Limb (tissue), 2 donors: ENCODE data around the gene RBM47.
"Not testable (repeated sequence)": the region's sequence is repeated elsewhere in the genome, so short reads cannot be mapped to it uniquely, and the experiment has no call there.

Experiments used
- DNase-seq, 2 donors: peaks; one replicate each; pipeline ENCODE4 v3.0.0-alpha.2; 2016; ENCODE audit errors: extremely low spot score in 2 of 2

Gene RBM47

GRCh38 chr4:40454816-40455215 lies 174.8 kb downstream of the RBM47 start:
- no peak for DNase-seq

GRCh38 chr4:40453912-40454311 lies 175.8 kb downstream of the RBM47 start:
- no peak for DNase-seq

- DNase-seq, result no peak
Measured at GRCh38 chr4:40448875-40449274, 180.8 kb downstream of the RBM47 start.

- no peak for DNase-seq
Measured at GRCh38 chr4:40446839-40447238, 182.8 kb downstream of the RBM47 start.

GRCh38 chr4:40446261-40446750 lies 183.4 kb downstream of the RBM47 start:
- not testable (repeated sequence) for DNase-seq

- no peak for DNase-seq
Measured at GRCh38 chr4:40445671-40446070, 184.0 kb downstream of the RBM47 start.

GRCh38 chr4:40441430-40441829 lies 188.2 kb downstream of the RBM47 start:
- DNase-seq, result no peak

- no peak for DNase-seq
Measured at GRCh38 chr4:40439519-40439918, 190.1 kb downstream of the RBM47 start.

- DNase-seq, result no peak
Measured at GRCh38 chr4:40438384-40439026, 191.2 kb downstream of the RBM47 start.

- no peak for DNase-seq
Measured at GRCh38 chr4:40437741-40438383, 191.8 kb downstream of the RBM47 start.

- not testable (repeated sequence) for DNase-seq
Measured at GRCh38 chr4:40435306-40435705, 194.4 kb downstream of the RBM47 start.

- no peak for DNase-seq
Measured at GRCh38 chr4:40434126-40434687, 195.5 kb downstream of the RBM47 start.

GRCh38 chr4:40432504-40432903 lies 197.2 kb downstream of the RBM47 start:
- DNase-seq, result no peak

- not testable (repeated sequence) for DNase-seq
Measured at GRCh38 chr4:40427871-40428270, 201.8 kb downstream of the RBM47 start.

- DNase-seq, result no peak
Measured at GRCh38 chr4:40427128-40427527, 202.5 kb downstream of the RBM47 start.

- DNase-seq, result no peak
Measured at GRCh38 chr4:40425799-40426574, 203.7 kb downstream of the RBM47 start.

GRCh38 chr4:40423735-40424134 lies 205.9 kb downstream of the RBM47 start:
- no peak for DNase-seq

- no peak for DNase-seq
Measured at GRCh38 chr4:40421839-40422708, 207.6 kb downstream of the RBM47 start.

- no peak for DNase-seq
Measured at GRCh38 chr4:40419231-40419912, 210.3 kb downstream of the RBM47 start.

- no peak for DNase-seq
Measured at GRCh38 chr4:40418430-40419230, 211.0 kb downstream of the RBM47 start.
